MCF 10A (cell line): ENCODE data around the gene USP48. TPM values are rescaled to one million over a fixed set of nuclear protein-coding genes. Genes with fewer than 3 reads are reported as not detected.
"Not testable (repeated sequence)": the region's sequence is repeated elsewhere in the genome, so short reads cannot be mapped to it uniquely, and the experiment has no call there.

Experiments used
- BruUV-seq: library from RNA; stranded (reverse); fragments of 400-500 nt; replicated peaks from 2 replicates; lab custom pipeline; 2021; lab: Mats Ljungman, UMichigan
- CTCF ChIA-PET: fragments of 300-600 bp; sonication (Branson Sonifier 250); formaldehyde crosslinking; extraction: SDS; loops from one replicate; lab custom pipeline; 2021; ENCODE audit warnings: antibody characterized with exemption, inconsistent platforms; lab: Yijun Ruan, JAX
- POLR2A ChIA-PET: fragments of 300-600, 350-650 bp; sonication (Branson Sonifier 250); formaldehyde crosslinking; extraction: SDS; loops from one replicate; lab custom pipeline; 2020; ENCODE audit warnings: antibody characterized with exemption, inconsistent platforms; lab: Yijun Ruan, JAX
- DNase-seq: peaks from one replicate; pipeline ENCODE4 v3.0.0-alpha.2; 2018; ENCODE audit not compliant: unreplicated experiment
- H3K27ac Mint-ChIP-seq: one replicate; pipeline ENCODE4 v1.8.0; 2022; ENCODE audit warnings: mild to moderate bottlenecking, low read depth, mixed read lengths; ENCODE audit not compliant: unreplicated experiment
- H3K27me3 Mint-ChIP-seq: one replicate; pipeline ENCODE4 v1.8.0; 2022; ENCODE audit warnings: mixed read lengths; ENCODE audit not compliant: insufficient read depth, unreplicated experiment
- H3K36me3 Mint-ChIP-seq: one replicate; pipeline ENCODE4 v1.8.0; 2022; ENCODE audit warnings: mild to moderate bottlenecking, moderate library complexity, mixed read lengths; ENCODE audit not compliant: insufficient read depth, unreplicated experiment
- H3K4me1 Mint-ChIP-seq: one replicate; pipeline ENCODE4 v1.8.0; 2022; ENCODE audit warnings: mixed read lengths; ENCODE audit not compliant: insufficient read depth, unreplicated experiment
- H3K4me3 Mint-ChIP-seq: one replicate; pipeline ENCODE4 v1.8.0; 2022; ENCODE audit warnings: mild to moderate bottlenecking, moderate library complexity, mixed read lengths; ENCODE audit not compliant: unreplicated experiment
- H3K9me3 Mint-ChIP-seq: one replicate; pipeline ENCODE4 v1.8.0; 2022; ENCODE audit warnings: mixed read lengths; ENCODE audit not compliant: unreplicated experiment
- CTCF ChIP-seq: fragments of 200-600 bp; IDR thresholded peaks from one replicate; pipeline ENCODE4 v1.8.0; 2022; ENCODE audit warnings: antibody characterized with exemption, mild to moderate bottlenecking; ENCODE audit not compliant: unreplicated experiment
- intact Hi-C: fragments of 100-400 bp; cut with micrococcal nuclease; formaldehyde crosslinking; loops from 2 replicates; pipeline ENCODE4 v1.14.1; 2022
- total RNA-seq: library from RNA; stranded (reverse); gene quantifications from 2 replicates; pipeline ENCODE4 v1.2.3, GENCODE V29; 2022

Gene USP48
- total RNA-seq, 1 experiment from 2014 or later, result 64.8 TPM

GRCh38 chr1:21829294-21829693 is 46.3 kb upstream of the USP48 start:
- no peak for DNase-seq
- TF ChIP-seq CTCF, result no peak
- peaks cover 3% of the 10 kb centered on the region for H3K9me3 Mint-ChIP-seq
- no peaks in the 10 kb centered on the region for H3K4me1 Mint-ChIP-seq
- intact Hi-C loops, result no loop called here
- peaks cover 43% of the 10 kb centered on the region for H3K36me3 Mint-ChIP-seq
- H3K27me3 Mint-ChIP-seq, result no peaks in the 10 kb centered on the region
- POLR2A ChIA-PET, result no interaction called here
- H3K27ac Mint-ChIP-seq, result no peak overlapping the region
- BruUV-seq, result no TSS peak
- CTCF ChIA-PET, result no interaction called here
- H3K4me3 Mint-ChIP-seq, result no peak overlapping the region

- no TSS peak for BruUV-seq
- Mint-ChIP-seq H3K36me3 (peaks cover 40% of the 10 kb centered on the region), H3K27me3 (no peaks in the 10 kb centered on the region), H3K27ac (no peak overlapping the region), H3K4me1 (no peaks in the 10 kb centered on the region), H3K9me3 (no peaks in the 10 kb centered on the region), H3K4me3 (no peak overlapping the region)
- CTCF ChIA-PET, result no interaction called here
- POLR2A ChIA-PET, result no interaction called here
- DNase-seq, result no peak
- intact Hi-C loops, result no loop called here
- TF ChIP-seq CTCF, result no peak
Observed at GRCh38 chr1:21828506-21829210, 45.7 kb upstream of the USP48 start.

GRCh38 chr1:21828075-21828474 is 45.1 kb upstream of the USP48 start:
- peaks cover 42% of the 10 kb centered on the region for H3K36me3 Mint-ChIP-seq
- H3K27me3 Mint-ChIP-seq, result no peaks in the 10 kb centered on the region

GRCh38 chr1:21827141-21827679 is 44.3 kb upstream of the USP48 start:
- DNase-seq, result no peak
- Mint-ChIP-seq H3K27me3 (no peaks in the 10 kb centered on the region), H3K9me3 (no peaks in the 10 kb centered on the region), H3K4me1 (no peaks in the 10 kb centered on the region), H3K36me3 (peaks cover 42% of the 10 kb centered on the region), H3K27ac (no peak overlapping the region), H3K4me3 (no peak overlapping the region)
- no TSS peak for BruUV-seq
- ChIA-PET CTCF (interaction anchor here (1.1 kb wide), 1 partner anchor 7 kb away, joined by 3 read pairs; no protein-coding TSS in a partner anchor), POLR2A (no interaction called here)
- no peak for TF ChIP-seq CTCF
- intact Hi-C loops, result no loop called here

More at GRCh38 chr1:21828075-21828474, 45.1 kb upstream of the USP48 start:
- DNase-seq, result no peak
- ChIA-PET CTCF (no interaction called here), POLR2A (no interaction called here)
- no peak for TF ChIP-seq CTCF
- no peaks in the 10 kb centered on the region for H3K9me3 Mint-ChIP-seq
- intact Hi-C loops, result no loop called here
- BruUV-seq, result no TSS peak
- H3K4me1 Mint-ChIP-seq, result no peaks in the 10 kb centered on the region
- H3K4me3 Mint-ChIP-seq, result no peak overlapping the region
- no peak overlapping the region for H3K27ac Mint-ChIP-seq

- H3K9me3 Mint-ChIP-seq, DNase-seq, intact Hi-C loops, BruUV-seq, H3K27me3 Mint-ChIP-seq, H3K27ac Mint-ChIP-seq, H3K4me3 Mint-ChIP-seq, H3K4me1 Mint-ChIP-seq: not testable (repeated sequence)
- CTCF ChIA-PET, result interaction anchor here (1.1 kb wide), 1 partner anchor 8 kb away, joined by 3 read pairs; no protein-coding TSS in a partner anchor
- POLR2A ChIA-PET, result interaction anchor here (0.7 kb wide), 1 partner anchor 18 kb away, joined by 3 read pairs; no protein-coding TSS in a partner anchor
- peaks cover 38% of the 10 kb centered on the region for H3K36me3 Mint-ChIP-seq
Observed at GRCh38 chr1:21826694-21827093, 43.7 kb upstream of the USP48 start.
